Calu3 (cell line): ENCODE measurements around the gene GRM7. TPM values are rescaled to one million over a fixed set of nuclear protein-coding genes. Genes with fewer than 3 reads are reported as not detected.

Experiments
- BruUV-seq: library from RNA; stranded (reverse); fragments of 400-500 nt; replicated peaks from 2 replicates; lab custom pipeline; 2021; lab: Mats Ljungman, UMichigan
- CTCF ChIA-PET: fragments of 300-600 bp; sonication (Branson Sonifier 250); formaldehyde crosslinking; loops from one replicate; lab custom pipeline; 2022; ENCODE audit warnings: antibody characterized with exemption; lab: Charles Lee
- DNase-seq: peaks from one replicate; pipeline ENCODE4 v3.0.0; 2022
- H3K27ac Mint-ChIP-seq: one replicate; pipeline ENCODE4 v1.8.0; 2022; ENCODE audit warnings: mixed read lengths; ENCODE audit not compliant: unreplicated experiment
- H3K27me3 Mint-ChIP-seq: one replicate; pipeline ENCODE4 v1.8.0; 2022; ENCODE audit warnings: mixed read lengths; ENCODE audit not compliant: unreplicated experiment
- H3K36me3 Mint-ChIP-seq: one replicate; pipeline ENCODE4 v1.8.0; 2022; ENCODE audit warnings: mild to moderate bottlenecking, moderate library complexity, mixed read lengths; ENCODE audit not compliant: insufficient read depth, unreplicated experiment
- H3K4me1 Mint-ChIP-seq: one replicate; pipeline ENCODE4 v1.8.0; 2022; ENCODE audit warnings: mild to moderate bottlenecking, low read depth, mixed read lengths; ENCODE audit not compliant: unreplicated experiment
- H3K4me3 Mint-ChIP-seq: one replicate; pipeline ENCODE4 v1.8.0; 2022; ENCODE audit warnings: mild to moderate bottlenecking, low read depth, moderate library complexity, mixed read lengths; ENCODE audit not compliant: unreplicated experiment
- H3K9me3 Mint-ChIP-seq: one replicate; pipeline ENCODE4 v1.8.0; 2022; ENCODE audit warnings: low read depth, mixed read lengths; ENCODE audit not compliant: unreplicated experiment
- CTCF ChIP-seq: fragments of 200-600 bp; IDR thresholded peaks from one replicate; pipeline ENCODE4 v1.8.0; 2022; ENCODE audit warnings: antibody characterized with exemption; ENCODE audit not compliant: unreplicated experiment
- intact Hi-C: fragments of 100-400 bp; cut with micrococcal nuclease; formaldehyde crosslinking; loops from one replicate; pipeline ENCODE4 v1.10.0; 2022; ENCODE audit not compliant: unreplicated experiment
- total RNA-seq: library from RNA; stranded (reverse); gene quantifications from 2 replicates; pipeline ENCODE4 v1.2.3, GENCODE V29; 2022

GRM7 gene
- total RNA-seq, 1 experiment from 2014 or later, result not detected

DNA sequence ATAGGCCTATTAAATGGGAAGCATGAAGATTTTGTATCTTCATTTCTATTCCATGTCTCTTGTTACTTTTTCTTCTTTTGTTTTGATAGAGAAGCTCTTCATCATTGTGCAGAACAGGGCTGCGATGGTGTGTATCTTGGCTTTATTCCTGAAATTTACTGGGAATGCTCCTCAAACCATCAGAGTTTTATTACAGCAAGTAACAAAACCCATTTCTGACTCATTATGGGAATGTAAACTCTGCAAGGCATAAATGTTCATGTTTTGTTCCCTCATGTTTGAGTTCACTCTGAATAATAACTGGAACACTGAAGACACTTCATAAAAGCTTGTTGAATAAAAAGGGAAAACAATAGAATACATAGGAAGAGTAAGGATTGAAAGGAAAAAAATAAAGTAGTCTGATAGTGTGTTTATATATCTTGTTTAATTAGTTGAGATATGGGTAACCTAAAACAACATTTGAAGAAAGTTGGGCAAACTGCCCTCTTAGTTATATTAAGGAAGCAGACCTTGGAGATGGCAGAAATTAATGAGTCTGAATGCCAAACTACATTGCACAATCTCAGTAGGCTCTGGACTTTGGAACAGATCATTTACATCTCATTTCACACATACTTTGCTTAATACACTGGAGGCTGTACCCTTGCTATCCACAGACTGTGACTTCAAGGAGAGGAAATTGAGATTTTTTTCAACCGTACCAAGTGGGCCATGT, 521.5 kb downstream of the GRM7 start:
- CTCF ChIA-PET, result interaction anchor here (0.9 kb wide), 1 partner anchor 1211 kb away, joined by 3 read pairs; no protein-coding TSS in a partner anchor
- no peak overlapping the region for H3K27ac Mint-ChIP-seq
- intact Hi-C loops, result no loop called here
- H3K4me1 Mint-ChIP-seq, result peaks cover 12% of the 10 kb centered on the region
- no peaks in the 10 kb centered on the region for H3K27me3 Mint-ChIP-seq
- no peaks in the 10 kb centered on the region for H3K36me3 Mint-ChIP-seq
- peak; percentile 3 for DNase-seq
- no peak for TF ChIP-seq CTCF
- BruUV-seq, result no TSS peak
- H3K4me3 Mint-ChIP-seq, result peak overlapping the region; percentile 14
- H3K9me3 Mint-ChIP-seq, result peaks cover 2% of the 10 kb centered on the region

DNA sequence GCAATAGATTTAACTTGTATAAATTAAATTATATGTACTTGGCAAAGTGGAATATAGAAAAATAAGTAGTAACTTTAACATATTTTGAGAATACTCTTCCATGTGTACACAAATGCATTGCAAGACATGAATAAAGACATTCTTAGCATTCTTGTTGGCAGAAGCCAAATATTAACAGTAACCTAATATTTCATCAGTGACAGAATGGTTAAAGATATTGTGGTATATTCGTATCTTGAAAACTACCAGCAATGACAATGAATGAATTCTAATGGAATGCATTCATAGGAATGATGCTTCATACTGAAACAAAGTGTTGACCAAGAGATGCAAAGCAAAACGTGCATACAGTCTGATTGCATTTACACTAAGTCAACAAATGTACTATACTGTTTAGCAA, 524.7 kb downstream of the GRM7 start:
- Mint-ChIP-seq H3K36me3 (no peaks in the 10 kb centered on the region), H3K4me1 (peaks cover 12% of the 10 kb centered on the region), H3K27ac (no peak overlapping the region), H3K4me3 (no peak overlapping the region), H3K27me3 (no peaks in the 10 kb centered on the region), H3K9me3 (no peaks in the 10 kb centered on the region)
- DNase-seq, result no peak
- CTCF ChIA-PET, result no interaction called here
- no TSS peak for BruUV-seq
- intact Hi-C loops, result no loop called here
- no peak for TF ChIP-seq CTCF

DNA sequence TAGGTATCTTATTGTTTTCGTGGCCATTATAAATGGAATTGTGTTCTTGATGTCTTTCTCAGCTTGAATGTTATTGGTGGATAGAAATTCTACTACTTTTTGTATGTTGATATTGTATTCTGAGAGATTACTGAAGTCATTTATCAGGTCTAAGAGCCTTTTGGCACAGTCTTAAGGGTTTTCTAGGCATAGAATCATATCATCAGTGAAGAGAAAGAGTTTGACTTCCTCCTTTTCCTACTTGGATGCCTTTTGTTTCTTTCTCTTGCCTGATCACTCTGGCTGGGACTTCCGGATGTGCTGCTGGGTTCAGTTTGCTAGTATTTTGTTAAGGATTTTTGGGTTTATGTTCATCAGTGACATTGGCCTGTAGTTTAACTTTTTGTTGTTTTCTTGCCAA, 527.1 kb downstream of the GRM7 start:
- intact Hi-C loops, result no loop called here
- BruUV-seq, result no TSS peak
- Mint-ChIP-seq H3K27me3 (no peaks in the 10 kb centered on the region), H3K4me1 (peaks cover 2% of the 10 kb centered on the region), H3K4me3 (no peak overlapping the region), H3K36me3 (no peaks in the 10 kb centered on the region), H3K9me3 (no peaks in the 10 kb centered on the region), H3K27ac (no peak overlapping the region)
- CTCF ChIA-PET, result no interaction called here
- DNase-seq, result no peak
- no peak for TF ChIP-seq CTCF

DNA sequence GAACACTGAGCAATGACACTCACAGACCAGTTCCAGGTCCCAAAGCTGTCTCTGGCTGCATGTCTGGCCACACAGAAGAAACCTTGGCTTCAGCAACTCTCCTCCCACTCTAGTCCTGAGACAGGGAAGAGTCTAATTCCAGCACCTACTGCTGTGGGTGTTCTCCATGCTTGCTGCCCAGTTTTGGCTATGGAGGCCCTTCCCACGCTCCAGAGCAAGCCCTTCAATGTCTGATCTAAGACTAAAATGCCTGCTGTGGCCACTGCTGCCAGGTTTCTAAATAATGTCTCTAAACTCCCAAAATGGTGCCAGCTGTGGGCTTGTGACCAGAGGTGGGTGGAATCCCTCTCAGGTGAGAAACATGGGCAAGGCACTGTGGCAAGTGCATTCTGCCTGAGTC, 531.3 kb downstream of the GRM7 start:
- CTCF ChIA-PET, result interaction anchor here (0.7 kb wide), 1 partner anchor 874 kb away, joined by 3 read pairs; no protein-coding TSS in a partner anchor
- H3K9me3 Mint-ChIP-seq, result peaks cover 3% of the 10 kb centered on the region
- no peaks in the 10 kb centered on the region for H3K4me1 Mint-ChIP-seq
- DNase-seq, result no peak
- BruUV-seq, result no TSS peak
- no peaks in the 10 kb centered on the region for H3K36me3 Mint-ChIP-seq
- H3K27ac Mint-ChIP-seq, result no peak overlapping the region
- H3K27me3 Mint-ChIP-seq, result no peaks in the 10 kb centered on the region
- H3K4me3 Mint-ChIP-seq, result no peak overlapping the region
- TF ChIP-seq CTCF, result no peak
- intact Hi-C loops, result no loop called here
